GM18498 (cell line): Measurements from ENCODE around the gene RNF39.
A peak's percentile ranks its signal among the peaks of the same experiment; 100 is the strongest.
"Not testable (repeated sequence)": the region's sequence is repeated elsewhere in the genome, so short reads cannot be mapped to it uniquely, and the experiment has no call there.

Source experiments
- ATAC-seq: cut with Tn5 transposase; IDR thresholded peaks from one replicate; pipeline ENCODE4 v1.9.1; 2021; ENCODE audit warnings: mild to moderate bottlenecking, moderate library complexity; ENCODE audit not compliant: unreplicated experiment

The RNF39 gene, protein sequence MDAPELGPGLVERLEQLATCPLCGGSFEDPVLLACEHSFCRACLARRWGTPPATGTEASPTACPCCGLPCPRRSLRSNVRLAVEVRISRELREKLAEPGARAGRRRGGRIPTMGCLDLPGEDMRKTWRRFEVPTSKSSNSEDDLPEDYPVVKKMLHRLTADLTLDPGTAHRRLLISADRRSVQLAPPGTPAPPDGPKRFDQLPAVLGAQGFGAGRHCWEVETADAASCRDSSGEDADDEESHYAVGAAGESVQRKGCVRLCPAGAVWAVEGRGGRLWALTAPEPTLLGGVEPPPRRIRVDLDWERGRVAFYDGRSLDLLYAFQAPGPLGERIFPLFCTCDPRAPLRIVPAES

DNA sequence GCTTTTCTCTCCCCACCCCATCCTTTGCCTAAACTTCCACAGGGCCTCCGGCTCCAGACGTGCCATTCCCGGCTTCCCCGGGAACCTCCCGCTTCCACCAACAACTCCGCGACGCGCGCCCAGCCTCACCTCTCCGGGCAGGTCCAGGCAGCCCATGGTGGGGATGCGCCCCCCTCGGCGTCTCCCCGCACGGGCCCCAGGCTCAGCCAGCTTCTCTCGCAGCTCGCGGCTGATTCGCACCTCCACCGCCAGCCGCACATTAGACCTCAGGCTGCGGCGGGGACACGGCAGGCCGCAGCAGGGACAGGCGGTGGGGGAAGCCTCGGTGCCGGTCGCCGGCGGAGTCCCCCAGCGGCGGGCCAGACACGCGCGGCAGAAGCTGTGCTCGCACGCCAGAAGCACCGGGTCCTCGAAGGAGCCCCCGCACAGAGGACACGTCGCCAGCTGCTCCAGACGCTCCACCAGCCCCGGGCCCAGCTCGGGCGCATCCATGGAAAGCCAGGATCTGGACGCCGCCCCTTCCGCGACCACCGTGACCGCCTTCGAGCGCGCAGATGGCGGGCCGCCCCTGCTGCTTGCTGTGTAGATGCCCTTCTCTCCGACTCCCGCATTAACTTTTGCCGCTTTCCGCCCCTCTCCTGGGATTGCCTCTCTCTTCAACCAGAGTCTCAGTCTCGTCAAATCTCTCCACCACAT, at the start of gene RNF39:
TSS of gene RNF39 (minus strand) at position 676 of the 696 bp plus-strand sequence. CDS start at position 492, 184 bp downstream.
- no peak for ATAC-seq

DNA sequence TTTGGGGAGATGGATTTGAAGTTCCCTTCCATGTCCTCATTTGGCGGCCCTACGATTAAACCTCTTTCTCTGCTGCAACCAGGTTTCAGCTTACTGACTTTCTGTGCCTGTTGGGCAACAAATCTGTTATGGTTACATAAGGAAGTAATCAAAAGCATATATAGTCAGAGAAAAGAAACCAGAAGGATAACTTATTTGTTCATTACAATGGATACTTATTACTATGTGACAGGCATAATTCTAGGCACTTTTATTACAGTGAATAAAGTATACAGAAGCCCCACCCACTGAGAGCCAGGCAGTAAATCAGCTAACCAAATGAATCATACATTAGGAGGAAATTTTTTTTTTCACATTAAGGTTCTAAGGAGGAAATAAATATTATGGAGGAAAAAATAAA, 46.9 kb upstream of the RNF39 start:
- no peak for ATAC-seq

DNA sequence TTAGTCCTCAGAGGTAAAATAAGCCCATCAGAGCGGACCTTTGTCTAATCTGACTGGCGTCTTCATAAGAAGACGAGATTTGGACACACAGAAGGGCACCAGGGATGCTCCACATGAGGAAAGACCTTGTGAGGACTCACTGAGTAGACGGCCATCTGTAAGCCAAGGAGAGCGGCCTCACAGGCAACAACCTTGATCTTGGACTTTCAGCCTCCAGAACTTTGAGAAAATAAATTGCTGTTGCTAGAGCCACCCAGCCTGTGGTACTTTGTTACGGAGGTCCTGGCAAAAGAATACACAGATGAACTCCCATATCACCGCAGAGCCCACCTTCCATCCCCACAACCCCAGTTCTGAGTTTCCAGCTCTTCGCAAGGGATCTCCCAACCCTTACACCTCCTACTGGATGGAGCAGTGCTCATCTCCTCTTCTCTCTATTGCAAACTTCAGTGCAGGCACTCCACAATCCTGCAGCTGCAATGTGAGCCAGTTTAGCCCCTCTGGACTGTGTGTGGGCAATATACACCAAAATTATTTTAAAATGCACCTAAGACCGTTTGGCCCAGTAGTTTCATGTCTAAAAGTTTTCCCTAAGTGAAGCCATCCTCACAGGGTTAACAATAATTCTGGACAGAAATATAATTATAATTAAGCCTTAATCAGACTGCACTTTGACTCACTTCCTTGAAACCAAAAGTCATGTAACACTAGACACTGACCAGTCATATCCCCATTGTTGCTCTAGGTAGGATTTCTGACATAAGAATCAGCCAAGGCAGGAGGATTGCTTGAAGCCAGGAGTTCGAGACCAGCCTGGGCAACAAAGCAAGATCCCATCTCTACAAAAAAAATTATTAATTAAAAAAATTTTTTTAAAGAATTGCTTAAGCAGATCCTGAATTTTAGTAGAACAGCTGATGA, 46.1 kb upstream of the RNF39 start:
- ATAC-seq, result no peak

DNA sequence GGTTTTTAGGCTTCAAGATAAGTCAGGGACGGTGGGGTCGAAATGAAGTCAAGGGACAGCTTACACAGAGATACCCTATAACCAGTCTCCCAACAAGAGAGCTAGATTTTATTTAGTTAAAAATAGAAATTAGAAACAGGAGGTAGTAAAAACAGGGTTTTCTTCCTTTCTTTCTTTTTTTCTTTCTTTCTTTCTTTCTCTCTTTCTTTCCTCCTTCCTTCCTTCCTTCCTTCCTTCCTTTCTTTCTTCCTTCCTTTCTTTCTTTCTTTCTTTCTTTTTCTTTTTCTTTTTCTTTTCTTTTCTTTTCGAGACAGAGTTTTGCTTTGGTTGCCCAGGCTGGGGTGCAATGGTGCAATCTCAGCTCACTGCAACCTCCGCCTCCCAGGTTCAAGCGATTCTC, 43.1 kb upstream of the RNF39 start:
- not testable (repeated sequence) for ATAC-seq

DNA sequence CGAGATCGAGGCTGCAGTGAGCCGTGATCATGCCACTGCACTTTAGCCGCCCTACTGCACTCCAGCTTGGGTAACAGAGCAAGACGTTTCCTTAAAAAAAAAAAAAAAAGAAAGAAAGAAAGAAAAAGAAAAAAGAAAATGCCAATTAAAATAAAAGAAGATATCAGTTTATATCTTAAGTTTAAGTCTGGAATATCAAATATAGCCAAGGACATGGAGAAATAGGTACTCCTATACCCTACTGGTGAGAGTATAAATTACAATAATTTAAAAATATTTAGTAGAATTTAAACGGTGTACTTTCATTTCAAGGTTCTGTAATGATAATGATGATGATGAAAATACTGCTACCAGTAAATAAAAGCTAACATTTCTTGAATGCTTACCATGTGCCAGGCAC, 41.2 kb upstream of the RNF39 start:
- no peak for ATAC-seq

DNA sequence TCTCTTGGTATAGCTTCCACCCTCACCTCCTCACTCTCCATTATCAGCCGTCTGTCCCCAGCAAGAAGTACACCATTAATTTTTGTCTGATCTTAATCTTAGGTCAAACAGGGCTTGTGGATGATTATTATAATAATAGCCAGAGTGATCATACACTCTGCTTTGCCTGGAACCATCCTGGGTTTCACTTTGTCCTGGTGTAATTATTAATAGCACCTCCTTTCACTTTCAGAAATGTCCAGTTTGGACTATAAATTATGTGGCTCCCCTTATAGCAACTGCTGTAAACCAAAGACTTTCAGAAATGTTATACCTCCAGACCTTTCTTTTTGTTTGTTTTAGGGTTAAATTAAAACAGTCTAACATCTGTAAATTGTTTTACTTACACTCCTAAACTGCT, 38.3 kb upstream of the RNF39 start:
- ATAC-seq, result no peak

DNA sequence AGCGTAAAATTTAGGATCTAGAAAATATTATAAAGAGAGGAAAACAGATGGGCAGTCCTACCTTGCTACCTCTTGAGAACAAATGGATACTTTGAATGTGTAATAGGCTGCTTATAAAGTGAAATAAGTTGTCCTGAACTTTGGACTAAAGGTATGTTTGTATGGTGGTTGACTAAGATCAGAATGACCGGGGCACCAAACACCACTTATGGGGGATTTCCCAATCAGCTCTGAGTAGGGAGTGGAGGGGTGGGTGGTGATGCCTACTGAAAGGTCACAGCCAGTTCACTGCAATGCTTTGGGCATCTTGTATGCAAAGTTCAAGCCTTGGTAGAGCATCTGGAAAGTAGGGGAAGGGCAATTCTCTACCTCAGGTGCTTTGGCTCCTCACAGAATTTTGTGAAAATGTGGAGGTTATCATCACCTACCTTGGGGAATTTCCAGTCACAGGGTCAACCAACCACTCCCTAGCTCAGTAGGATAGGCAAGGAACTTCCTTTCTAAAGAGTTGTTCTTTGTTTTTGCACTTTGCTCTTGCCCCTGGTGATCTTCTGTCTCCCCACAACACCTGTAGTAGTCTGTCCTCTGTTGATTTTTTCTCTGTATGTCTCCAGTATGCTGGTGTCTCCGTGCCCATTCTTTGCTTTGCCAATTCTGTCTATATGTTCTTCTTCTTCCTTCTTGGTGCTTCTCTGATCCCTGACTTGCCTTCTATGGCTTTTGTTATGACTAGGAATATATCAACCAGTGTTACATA, 37.6 kb upstream of the RNF39 start, which contains the start of gene TRIM31:
TSS of gene TRIM31 (minus strand) at position 88 of the 757 bp plus-strand sequence. CDS start 285 bp downstream, outside the sequence.
- ATAC-seq, result peak; percentile 58

DNA sequence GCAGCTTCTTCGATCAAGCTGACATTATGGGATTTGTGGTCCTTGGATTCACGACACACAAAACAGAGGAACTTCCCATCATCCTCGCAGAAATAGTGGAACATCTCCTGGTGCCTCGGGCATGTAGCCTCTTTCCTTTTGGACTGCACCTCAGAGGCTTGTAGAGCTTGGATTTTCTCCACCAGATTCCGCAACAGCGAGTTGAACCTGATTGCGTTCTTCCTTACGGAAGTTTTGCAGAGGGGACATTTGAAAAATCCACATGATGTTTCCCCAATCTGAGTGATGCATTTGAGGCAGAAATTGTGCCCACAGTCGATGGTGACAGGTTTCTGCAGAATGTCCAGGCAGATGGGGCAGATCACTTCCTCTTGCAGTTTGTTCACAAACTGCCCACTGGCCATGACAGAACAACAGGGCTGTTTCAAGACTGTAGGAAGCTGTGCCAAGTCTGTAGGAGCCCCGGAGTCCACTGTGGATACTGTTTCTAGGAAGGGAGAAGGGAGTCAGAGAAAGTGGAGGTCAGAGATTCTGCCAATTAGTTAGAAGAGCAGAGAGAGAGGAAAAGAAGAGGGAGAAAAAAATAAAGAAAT, 36.9 kb upstream of the RNF39 start:
- ATAC-seq, result no peak

DNA sequence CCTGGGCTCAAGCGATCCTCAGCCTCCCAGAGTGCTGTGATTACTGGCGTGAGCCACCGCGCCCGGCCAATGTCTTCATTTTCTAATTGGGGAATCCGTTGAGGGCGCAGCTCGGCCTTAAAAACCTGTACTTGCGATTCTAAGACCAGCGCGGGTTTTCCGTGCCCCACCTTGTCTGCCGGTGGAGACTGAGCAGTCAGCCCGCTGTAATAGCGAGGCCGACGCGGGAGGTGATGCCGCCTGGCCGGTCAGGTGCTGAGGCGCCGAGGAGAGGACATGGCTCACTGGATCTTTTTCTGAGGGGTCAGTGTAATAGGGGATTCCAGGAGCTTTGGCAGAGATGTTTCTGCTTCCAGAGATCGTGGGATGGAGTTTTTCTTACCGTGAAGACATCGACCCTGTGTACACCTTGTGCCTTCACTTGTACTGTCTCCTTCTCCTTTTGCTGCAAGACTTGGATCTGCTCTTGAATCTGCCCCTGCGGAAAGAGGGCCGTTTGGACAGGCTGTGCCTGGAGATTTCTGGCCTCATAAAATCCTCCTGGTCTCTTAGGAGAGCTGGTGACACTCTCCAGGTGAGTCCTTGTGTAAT, 35.8 kb upstream of the RNF39 start:
- no peak for ATAC-seq

DNA sequence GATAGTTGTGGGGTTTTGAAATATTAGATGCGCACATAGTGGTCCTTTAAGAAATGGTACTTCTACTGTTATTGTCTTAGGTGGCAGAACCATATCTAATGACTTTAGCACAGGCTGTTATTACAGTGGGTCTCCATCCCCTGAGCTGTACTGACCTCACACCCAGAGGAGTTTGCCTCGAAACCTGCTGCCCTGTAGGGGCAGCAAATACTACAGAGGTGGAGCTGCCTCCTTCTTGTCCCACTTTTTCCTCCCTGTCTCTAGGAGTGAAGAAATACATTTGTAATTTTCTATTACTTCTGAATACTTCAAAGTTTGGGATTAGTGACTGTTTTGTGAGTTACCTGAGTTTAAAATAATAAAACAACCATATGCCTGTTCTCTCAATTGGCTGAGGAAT, 29.1 kb upstream of the RNF39 start:
- no peak for ATAC-seq

DNA sequence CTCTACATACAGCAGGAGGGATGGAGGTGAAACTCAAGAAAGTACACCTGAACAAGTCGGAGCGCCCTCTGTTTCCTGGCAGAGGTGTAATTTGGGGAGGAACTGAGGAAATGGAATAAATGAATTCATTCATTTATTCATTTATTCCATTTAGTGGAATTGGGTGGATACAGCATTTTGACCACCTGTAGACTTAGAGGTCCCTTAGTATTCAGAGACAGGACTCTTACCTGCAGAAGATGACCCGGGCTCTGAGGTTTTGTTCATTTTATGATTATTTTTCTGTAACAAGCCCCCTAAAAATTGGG, 28.3 kb upstream of the RNF39 start:
- ATAC-seq, result no peak

DNA sequence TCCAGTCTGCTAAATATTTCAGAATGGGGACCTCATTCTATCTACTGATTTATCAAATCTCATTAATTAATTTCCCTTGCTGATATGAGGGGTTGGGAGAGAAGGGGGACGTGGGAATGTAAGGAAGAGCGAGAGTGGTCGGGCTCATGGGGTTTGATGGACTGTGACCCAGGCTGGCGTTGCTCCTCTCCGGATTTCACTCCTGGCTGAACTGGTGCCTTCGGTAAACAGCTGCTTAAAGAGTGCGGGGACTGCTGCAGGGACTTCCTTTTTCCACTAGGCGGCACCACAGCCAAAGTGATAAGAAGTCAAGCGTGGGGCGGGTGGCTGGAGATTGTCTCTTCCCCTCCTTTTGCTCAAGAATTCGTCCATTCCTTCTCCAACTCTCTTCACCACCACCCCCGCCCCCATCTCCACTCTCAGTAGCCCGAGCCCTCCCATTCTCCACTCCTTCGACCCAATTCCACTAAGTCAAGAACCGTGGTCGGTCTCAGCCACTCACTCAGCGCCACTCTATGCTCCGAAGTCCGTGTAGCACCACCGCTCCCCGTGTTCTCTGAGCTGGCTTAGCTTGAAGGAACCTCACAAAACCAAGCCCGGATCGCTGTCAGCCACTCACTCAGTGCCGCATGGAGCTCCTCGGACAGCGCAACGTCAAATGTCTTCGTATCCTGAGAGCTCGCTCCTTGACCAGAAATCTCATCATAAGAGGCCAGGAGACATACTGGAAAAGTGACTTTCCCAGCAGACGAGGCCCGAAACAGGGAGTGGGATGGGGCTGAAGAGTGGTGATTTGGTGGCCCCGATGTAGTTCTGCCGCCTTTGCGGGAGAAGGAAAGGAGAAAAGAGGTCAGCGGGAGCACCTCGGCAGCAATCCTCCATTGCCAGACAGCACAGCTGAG, 27.7 kb upstream of the RNF39 start:
- ATAC-seq, result peak; percentile 75

DNA sequence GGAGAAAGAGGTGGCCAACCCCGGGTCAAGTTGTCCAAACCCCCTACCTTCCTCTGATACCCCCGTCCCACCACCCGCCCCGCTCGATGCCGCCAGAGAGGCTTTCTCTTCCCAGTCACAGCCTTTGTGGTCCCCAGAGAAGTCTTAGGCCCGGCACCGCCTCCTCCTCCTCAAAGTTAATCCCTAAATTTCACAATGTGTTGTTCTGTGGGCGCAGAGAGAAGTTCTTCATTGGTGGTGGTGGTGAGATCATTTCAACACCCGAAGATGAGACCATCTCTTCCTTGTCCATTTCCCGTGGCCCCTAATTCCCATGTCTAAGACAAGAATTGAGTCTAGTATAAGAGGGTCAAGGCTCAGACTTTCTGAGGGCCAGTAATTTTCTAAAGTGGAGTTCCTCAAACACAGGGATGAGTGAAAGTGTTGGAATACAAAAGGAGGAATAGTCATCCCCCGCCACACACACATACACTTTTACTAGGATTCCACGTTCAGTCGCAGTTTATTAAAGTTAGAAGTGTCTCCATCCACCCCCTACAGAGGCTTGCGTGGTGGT, 26.9 kb upstream of the RNF39 start:
- no peak for ATAC-seq

DNA sequence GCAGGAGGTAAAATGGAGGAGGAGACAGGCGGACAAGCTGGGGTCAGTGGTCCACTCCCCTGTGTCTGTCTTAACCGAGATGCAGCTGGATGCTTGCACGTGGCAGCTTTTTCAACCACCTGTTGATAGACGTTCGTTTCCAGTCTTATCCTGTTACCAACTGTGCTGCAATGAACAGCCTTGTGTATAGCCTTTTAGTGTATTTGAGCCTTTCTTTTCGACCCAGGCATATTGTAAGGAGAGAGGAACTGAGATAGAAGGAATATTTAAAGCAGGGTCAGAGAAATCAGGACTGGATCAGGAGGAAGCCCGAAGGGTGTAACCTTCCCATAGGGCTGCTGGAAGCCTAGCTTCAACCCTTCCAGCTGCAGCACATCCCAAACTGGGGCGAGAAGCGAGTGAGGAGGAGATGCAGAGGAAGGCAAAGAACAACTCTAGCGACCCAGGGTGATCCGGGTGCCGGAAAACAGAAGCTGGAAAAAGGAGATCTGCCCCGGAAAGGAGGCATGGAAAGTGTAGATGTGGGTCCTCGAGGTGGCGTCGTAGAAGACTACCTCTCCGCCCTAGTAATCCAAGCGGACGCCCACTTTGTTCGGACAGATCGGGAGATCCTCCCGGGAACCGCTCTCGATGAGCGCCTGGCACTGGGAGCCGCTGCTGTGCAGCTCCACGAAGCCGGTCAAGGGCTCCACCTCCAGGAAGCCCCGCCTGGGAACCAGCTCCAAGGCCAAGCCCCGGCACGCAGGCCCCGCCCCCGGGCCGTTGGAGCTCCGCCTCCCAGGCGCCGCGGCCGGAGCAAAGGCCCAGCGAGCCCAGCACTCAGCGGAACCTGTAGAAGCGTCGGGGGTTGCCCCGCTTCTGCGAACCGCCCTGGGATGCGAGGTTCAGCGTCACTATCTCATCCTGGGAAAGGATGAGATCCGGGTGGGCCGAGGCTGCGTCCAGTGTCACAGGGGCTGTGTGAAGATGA, 26.2 kb upstream of the RNF39 start:
- peak; percentile 70 for ATAC-seq

DNA sequence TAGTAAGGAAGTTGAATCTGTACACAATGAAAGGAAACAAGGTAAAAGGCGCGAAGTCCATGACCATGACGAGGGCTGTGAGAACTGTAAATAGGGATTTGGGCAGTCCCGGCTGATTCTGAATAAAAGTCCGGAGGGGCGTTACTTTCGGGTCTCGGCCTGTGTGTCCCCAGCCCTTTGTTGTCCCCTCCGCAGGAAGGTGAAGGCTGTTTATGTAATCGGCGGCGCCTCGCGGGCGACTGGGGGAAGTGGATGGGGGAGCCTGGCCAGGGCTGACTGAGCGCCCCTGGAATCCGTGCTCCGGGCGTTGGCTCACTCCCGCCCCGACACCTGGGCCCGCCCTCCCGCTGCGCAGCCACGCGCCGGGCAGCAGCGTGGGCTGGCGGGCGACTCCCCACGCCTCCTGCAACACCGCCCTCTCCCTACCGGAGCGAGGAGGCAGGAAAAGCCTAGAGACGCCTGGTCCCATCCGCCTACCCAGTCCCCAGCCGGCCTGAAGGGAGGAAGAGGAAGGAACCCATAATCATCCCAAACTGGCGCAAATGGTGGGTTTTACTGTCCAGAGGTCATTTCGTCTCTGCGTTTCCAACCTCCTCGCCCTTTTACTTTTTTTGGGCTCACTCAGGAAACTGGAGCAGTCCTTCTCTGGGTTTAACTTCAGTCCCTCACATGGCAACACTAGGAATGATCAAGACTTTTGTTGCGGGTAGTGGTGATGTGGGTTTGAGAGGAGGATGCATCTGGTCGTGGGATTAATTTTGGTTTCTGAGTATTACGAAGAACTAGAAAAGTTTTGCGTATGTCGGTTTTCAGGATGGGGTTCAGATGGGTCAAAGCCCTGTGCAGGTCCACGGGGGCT, 25.2 kb upstream of the RNF39 start:
- no peak for ATAC-seq

DNA sequence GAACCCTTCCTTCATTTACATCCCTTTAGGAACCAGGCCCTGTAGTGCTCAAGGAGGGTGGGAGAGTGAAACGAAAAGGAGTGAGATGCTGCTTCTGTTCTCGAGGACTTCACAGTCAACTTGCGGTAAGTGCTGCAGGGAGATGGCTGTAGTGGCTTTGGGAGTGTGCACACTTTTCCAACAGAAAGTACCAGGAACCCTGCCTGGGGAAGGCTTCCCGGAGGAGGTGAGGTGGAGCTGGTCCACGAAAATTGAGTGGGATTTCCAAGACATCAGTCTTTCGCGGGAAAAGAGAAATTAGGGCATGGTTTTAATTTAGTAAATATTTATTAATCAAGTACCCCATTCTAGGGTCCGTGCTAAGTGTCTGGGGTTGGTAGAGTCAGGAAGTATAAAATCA, 24.6 kb upstream of the RNF39 start:
- ATAC-seq, result no peak
